ENCODE data around the gene FAF1. TPM values are rescaled to one million over a fixed set of nuclear protein-coding genes. Genes with fewer than 3 reads are reported as not detected.

Gene FAF1
- total and polyA plus RNA-seq, 2 donors (not counting 3 experiments of a cell fraction or from before 2014, with no cell fraction given), result 9.0 to 57.6 TPM

DNA sequence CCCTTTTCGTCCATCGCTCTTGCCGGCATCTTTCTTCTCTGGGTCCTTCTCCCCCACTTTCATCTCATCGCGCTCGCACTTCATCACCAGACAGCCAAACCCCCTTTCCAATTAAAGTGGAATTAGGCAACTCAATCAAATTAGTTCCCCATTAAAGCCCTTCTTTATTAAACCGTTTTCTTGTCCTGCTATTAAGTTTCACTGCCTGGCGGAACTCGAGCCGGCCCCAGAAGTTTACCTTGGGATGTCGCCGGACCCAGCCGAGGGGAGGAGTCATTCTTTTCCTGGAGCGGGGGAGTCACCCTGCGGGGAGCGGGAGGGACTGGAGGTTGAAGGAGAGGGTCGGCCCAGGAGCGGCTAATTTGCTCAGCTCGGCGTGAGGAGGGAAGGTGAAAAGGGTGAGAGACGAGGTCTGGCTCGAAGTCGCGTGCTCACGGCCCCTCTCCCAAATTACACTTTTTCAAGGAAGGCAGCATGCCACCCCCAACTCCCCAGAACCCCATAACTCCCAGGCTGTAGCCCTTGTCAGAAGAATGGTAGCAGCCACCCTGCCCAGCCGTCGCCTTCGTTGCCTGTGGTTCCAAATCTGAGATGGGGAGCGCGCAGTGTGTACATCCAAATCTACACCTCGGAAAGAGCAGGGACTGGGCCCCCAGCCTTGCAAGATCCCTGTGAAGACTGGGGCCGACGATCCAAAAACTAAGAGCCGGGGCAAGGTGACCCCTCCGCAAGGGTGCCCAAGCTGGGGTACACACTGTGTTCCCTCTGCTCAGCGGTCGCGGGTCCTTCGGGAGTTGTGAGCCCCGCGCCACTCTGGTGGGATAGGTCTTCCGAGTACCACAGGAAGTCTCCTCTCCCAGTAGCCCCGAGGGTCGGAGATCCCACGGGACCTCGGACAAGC lies 543.3 kb downstream of the FAF1 start:
- Histone ChIP-seq H3K79me2 (ENCODE audit: control insufficient read depth, insufficient read depth, low read length) (no peaks in the 10 kb centered on the region), H3K27ac (ENCODE audit: insufficient read depth, low read depth, low read length) (no peak overlapping the region), H3K9me1 (replicated peaks; ENCODE audit: control insufficient read depth, extremely low read depth, insufficient read depth, low read length) (no peaks in the 10 kb centered on the region), H3K4me3 (replicated peaks in 1 of 3; ENCODE audit: insufficient read depth in 1 of 3, low read depth in 1 of 3, low read length in 3 of 3) (no peak overlapping the region), H3K27me3 (ENCODE audit: control insufficient read depth in 2 of 2, insufficient read depth in 2 of 2, low read length in 2 of 2) (peaks cover 75 to 87% of the 10 kb centered on the region in 2 experiments), H3K4me1 (ENCODE audit: control insufficient read depth, extremely low read depth, insufficient read depth, low read length) (no peaks in the 10 kb centered on the region), H3K4me2 (ENCODE audit: insufficient read depth, low read length) (no peak overlapping the region), H3K9ac (replicated peaks; ENCODE audit: extremely low read depth, insufficient read depth, low read length) (no peak overlapping the region), H3K36me3 (ENCODE audit: control insufficient read depth in 2 of 2, extremely low read depth in 1 of 2, insufficient read depth in 2 of 2, low read length in 2 of 2) (no peaks in the 10 kb centered on the region), H3K9me3 (replicated peaks; ENCODE audit: control insufficient read depth, insufficient read depth, low read length) (no peaks in the 10 kb centered on the region), H4K20me1 (replicated peaks; ENCODE audit: control insufficient read depth, extremely low read depth, insufficient read depth, low read length) (no peaks in the 10 kb centered on the region), H2AFZ (ENCODE audit: low read depth, low read length) (no peak overlapping the region)
- TF ChIP-seq, protein P1, sequence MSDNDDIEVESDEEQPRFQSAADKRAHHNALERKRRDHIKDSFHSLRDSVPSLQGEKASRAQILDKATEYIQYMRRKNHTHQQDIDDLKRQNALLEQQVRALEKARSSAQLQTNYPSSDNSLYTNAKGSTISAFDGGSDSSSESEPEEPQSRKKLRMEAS (IDR thresholded peaks at IDR 0.05; ENCODE audit: insufficient read depth, insufficient read length), result no peak
- TF ChIP-seq POLR2A (IDR thresholded peaks at IDR 0.05; ENCODE audit: low read depth, low read length), result no peak
- TF ChIP-seq, protein P2, sequence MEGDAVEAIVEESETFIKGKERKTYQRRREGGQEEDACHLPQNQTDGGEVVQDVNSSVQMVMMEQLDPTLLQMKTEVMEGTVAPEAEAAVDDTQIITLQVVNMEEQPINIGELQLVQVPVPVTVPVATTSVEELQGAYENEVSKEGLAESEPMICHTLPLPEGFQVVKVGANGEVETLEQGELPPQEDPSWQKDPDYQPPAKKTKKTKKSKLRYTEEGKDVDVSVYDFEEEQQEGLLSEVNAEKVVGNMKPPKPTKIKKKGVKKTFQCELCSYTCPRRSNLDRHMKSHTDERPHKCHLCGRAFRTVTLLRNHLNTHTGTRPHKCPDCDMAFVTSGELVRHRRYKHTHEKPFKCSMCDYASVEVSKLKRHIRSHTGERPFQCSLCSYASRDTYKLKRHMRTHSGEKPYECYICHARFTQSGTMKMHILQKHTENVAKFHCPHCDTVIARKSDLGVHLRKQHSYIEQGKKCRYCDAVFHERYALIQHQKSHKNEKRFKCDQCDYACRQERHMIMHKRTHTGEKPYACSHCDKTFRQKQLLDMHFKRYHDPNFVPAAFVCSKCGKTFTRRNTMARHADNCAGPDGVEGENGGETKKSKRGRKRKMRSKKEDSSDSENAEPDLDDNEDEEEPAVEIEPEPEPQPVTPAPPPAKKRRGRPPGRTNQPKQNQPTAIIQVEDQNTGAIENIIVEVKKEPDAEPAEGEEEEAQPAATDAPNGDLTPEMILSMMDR (IDR thresholded peaks at IDR 0.05; ENCODE audit: extremely low read depth in 1 of 2, insufficient read depth in 1 of 2, low read depth in 1 of 2, low read length in 2 of 2), result no peak
- TF ChIP-seq FOS (IDR thresholded peaks at IDR 0.05; ENCODE audit: borderline replicate concordance, insufficient read depth, low read length), result no peak
- TF ChIP-seq EZH2 (IDR thresholded peaks at IDR 0.05; ENCODE audit: borderline replicate concordance, low read depth, low read length, severe bottlenecking), result peak; percentile 93
- TF ChIP-seq MYC (IDR thresholded peaks at IDR 0.05; ENCODE audit: low read depth, low read length), result no peak
- TF ChIP-seq POLR2AphosphoS5 (IDR thresholded peaks at IDR 0.05; ENCODE audit: insufficient read depth, low read depth, low read length), result no peak
- TF ChIP-seq GATA2 (IDR thresholded peaks at IDR 0.05; ENCODE audit: insufficient read depth, insufficient read length, low read depth, low read length), result no peak
- no peak for TF ChIP-seq JUN (IDR thresholded peaks at IDR 0.05; ENCODE audit: borderline replicate concordance, insufficient read depth, insufficient read length, low read depth)
- BruUV-seq (replicated peaks), result no TSS peak
- CTCF ChIA-PET, result no interaction called here
- dilution Hi-C loops (cut with MboI; ENCODE audit: extremely low pct_ligation_motif_present, low sequenced_read_pairs), result no loop called here
- intact Hi-C loops (cut with micrococcal nuclease), result no loop called here
- FAIRE-seq (no peak), DNase-seq (ENCODE audit: low read depth, low spot score) (no peak)
- POLR2A ChIA-PET, result interaction anchor here (0.7 kb wide), 1 partner anchor 867 kb away, joined by 6 read pairs; no protein-coding TSS in a partner anchor
